Measurements from ENCODE around the gene DNASE1.

DNA sequence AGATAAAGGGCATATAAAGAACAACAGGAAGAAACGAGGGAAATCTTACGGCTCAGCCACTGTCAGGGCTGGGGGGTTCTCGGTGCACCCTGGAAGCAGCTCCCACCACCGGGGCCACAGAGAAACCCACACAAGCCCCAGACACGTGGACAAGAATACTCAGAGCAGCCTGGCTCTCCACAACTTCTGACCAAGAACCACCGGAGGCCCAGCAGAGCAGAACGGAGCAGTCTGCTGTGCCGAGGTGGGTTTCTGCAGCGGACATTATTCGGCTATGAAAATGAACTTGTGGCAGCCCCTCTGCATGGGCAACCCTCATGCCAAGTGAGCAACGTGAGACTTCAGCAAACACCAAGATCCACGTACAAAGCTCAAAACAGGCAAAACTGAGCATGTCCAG, 6.8 kb downstream of the DNASE1 start:
- TF ChIP-seq, protein P1, sequence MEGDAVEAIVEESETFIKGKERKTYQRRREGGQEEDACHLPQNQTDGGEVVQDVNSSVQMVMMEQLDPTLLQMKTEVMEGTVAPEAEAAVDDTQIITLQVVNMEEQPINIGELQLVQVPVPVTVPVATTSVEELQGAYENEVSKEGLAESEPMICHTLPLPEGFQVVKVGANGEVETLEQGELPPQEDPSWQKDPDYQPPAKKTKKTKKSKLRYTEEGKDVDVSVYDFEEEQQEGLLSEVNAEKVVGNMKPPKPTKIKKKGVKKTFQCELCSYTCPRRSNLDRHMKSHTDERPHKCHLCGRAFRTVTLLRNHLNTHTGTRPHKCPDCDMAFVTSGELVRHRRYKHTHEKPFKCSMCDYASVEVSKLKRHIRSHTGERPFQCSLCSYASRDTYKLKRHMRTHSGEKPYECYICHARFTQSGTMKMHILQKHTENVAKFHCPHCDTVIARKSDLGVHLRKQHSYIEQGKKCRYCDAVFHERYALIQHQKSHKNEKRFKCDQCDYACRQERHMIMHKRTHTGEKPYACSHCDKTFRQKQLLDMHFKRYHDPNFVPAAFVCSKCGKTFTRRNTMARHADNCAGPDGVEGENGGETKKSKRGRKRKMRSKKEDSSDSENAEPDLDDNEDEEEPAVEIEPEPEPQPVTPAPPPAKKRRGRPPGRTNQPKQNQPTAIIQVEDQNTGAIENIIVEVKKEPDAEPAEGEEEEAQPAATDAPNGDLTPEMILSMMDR (IDR thresholded peaks at IDR 0.05): no peak
- TF ChIP-seq POLR2AphosphoS5 (IDR thresholded peaks at IDR 0.05): no peak

All from stomach (tissue), 4 donors.